ENCODE results near the gene KRT33A.

GRCh38 chr17:41307647-41308046 is 43.0 kb downstream of the KRT33A start:
- TF ChIP-seq TCF4 (CRISPR knock-in tag; IDR thresholded peaks at IDR 0.05; ENCODE audit: borderline replicate concordance) (no peak), ESRRG (CRISPR knock-in tag; IDR thresholded peaks at IDR 0.05) (no peak), RARB (CRISPR knock-in tag; IDR thresholded peaks at IDR 0.05) (no peak), ZNF565 (CRISPR knock-in tag; conservative IDR thresholded peaks at IDR 0.05; ENCODE audit: low read depth) (no peak), ZFP30 (CRISPR knock-in tag; IDR thresholded peaks at IDR 0.05) (no peak), CREB5 (CRISPR knock-in tag; IDR thresholded peaks at IDR 0.05; ENCODE audit: low read depth) (no peak)

Data from SK-N-SH treated with all-trans-retinoic acid at 6 μM for 48 hours (cell line).